ENCODE measurements around the gene ITGA7.

ITGA7 gene

DNA sequence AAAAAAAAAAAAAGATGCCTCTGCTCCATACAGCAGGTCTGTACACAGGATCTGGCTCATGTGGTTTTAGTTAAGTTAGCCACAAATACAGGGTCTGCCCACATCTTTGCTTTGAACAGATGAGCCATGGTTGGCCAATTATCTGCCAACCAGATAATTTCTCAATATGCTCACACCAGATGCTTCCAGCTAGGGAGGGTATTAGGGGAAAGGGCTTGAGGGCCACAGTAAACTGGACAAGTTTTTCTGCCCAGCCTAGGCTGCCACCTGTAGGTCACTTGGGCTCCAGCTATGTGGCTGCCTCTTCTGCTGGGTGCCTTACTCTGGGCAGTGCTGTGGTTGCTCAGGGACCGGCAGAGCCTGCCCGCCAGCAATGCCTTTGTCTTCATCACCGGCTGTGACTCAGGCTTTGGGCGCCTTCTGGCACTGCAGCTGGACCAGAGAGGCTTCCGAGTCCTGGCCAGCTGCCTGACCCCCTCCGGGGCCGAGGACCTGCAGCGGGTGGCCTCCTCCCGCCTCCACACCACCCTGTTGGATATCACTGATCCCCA lies 13.3 kb upstream of the ITGA7 start:
- H3F3A ChIP-seq (ENCODE audit: control insufficient read depth, insufficient read depth) = peaks cover 6% of the 10 kb centered on the region; the same call in 1 of the 2 replicates
- H3K4me1 ChIP-seq (ENCODE audit: control insufficient read depth, low read length) = peaks cover 28% of the 10 kb centered on the region
- no peak overlapping the region for H3K4me3 ChIP-seq (ENCODE audit: low read length)
- no peak overlapping the region for H3K27ac ChIP-seq (ENCODE audit: low read depth, low read length)
- no peak for TF ChIP-seq EZH2phosphoT487 (IDR thresholded peaks at IDR 0.05; ENCODE audit: borderline replicate concordance, low read length)
- TF ChIP-seq, protein P1, sequence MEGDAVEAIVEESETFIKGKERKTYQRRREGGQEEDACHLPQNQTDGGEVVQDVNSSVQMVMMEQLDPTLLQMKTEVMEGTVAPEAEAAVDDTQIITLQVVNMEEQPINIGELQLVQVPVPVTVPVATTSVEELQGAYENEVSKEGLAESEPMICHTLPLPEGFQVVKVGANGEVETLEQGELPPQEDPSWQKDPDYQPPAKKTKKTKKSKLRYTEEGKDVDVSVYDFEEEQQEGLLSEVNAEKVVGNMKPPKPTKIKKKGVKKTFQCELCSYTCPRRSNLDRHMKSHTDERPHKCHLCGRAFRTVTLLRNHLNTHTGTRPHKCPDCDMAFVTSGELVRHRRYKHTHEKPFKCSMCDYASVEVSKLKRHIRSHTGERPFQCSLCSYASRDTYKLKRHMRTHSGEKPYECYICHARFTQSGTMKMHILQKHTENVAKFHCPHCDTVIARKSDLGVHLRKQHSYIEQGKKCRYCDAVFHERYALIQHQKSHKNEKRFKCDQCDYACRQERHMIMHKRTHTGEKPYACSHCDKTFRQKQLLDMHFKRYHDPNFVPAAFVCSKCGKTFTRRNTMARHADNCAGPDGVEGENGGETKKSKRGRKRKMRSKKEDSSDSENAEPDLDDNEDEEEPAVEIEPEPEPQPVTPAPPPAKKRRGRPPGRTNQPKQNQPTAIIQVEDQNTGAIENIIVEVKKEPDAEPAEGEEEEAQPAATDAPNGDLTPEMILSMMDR (IDR thresholded peaks at IDR 0.05; ENCODE audit: low read depth, low read length, poor library complexity, severe bottlenecking) = peak; percentile 24
- peaks cover 36% of the 10 kb centered on the region for H3K36me3 ChIP-seq (ENCODE audit: control insufficient read depth, low read length)
- H3K9me2 ChIP-seq (replicated peaks; ENCODE audit: control insufficient read depth, low read length) = no peaks in the 10 kb centered on the region
- no peaks in the 10 kb centered on the region for H3K27me3 ChIP-seq (ENCODE audit: control insufficient read depth, low read length)
- peaks cover 19% of the 10 kb centered on the region for H3K79me2 ChIP-seq (ENCODE audit: control insufficient read depth, low read length)
- H3K9me3 ChIP-seq (ENCODE audit: control insufficient read depth, insufficient read depth, low read length) = no peaks in the 10 kb centered on the region
- H4K20me1 ChIP-seq (ENCODE audit: control insufficient read depth, insufficient read depth, low read depth, low read length) = no peaks in the 10 kb centered on the region
- no peak overlapping the region for H3K4me2 ChIP-seq (ENCODE audit: low read length)

DNA sequence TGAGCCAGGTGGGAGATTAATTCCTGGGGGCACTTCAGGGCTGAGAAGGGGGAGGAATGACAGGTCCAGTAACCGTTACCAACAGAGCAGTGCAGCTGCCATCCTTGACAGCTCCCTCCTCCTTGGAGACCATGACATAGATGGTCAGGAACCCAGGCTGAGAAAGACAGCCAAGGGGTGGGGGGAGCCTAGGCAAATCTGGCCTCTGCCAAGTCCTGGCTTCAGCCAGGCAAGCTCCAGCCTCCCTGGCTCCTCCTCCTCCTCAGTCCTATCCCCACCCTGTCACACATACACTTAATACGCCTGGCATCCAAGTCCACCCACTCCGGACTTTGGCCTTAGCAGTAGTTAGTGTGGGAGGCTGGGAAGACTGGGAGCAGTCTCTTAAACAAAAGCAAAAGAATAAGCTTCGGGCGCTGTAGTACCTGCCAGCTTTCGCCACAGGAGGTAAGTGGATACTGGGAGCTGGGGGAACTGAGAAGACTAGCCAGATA lies 12.4 kb upstream of the ITGA7 start, which contains the start of gene RDH5:
Gene RDH5 (plus strand): TSS at position 323 of the 494 bp plus-strand sequence. CDS start 792 bp downstream, outside the sequence.
- TF ChIP-seq, protein P1 (IDR thresholded peaks at IDR 0.05; ENCODE audit: low read depth, low read length, poor library complexity, severe bottlenecking) = no peak
- TF ChIP-seq EZH2phosphoT487 (IDR thresholded peaks at IDR 0.05; ENCODE audit: borderline replicate concordance, low read length) = no peak
- peaks cover 32% of the 10 kb centered on the region for H3K36me3 ChIP-seq (ENCODE audit: control insufficient read depth, low read length)
- H3F3A ChIP-seq (ENCODE audit: control insufficient read depth, insufficient read depth) = peaks cover 4% of the 10 kb centered on the region; the same call in 1 of the 2 replicates
- H3K4me2 ChIP-seq (ENCODE audit: low read length) = no peak within 1 kb of the TSS
- H3K9me3 ChIP-seq (ENCODE audit: control insufficient read depth, insufficient read depth, low read length) = no peaks in the 10 kb centered on the region
- H3K9me2 ChIP-seq (replicated peaks; ENCODE audit: control insufficient read depth, low read length) = no peaks in the 10 kb centered on the region
- no peaks in the 10 kb centered on the region for H4K20me1 ChIP-seq (ENCODE audit: control insufficient read depth, insufficient read depth, low read depth, low read length)
- peaks cover 35% of the 10 kb centered on the region for H3K4me1 ChIP-seq (ENCODE audit: control insufficient read depth, low read length)
- peaks cover 19% of the 10 kb centered on the region for H3K79me2 ChIP-seq (ENCODE audit: control insufficient read depth, low read length)
- H3K27ac ChIP-seq (ENCODE audit: low read depth, low read length) = no peak within 1 kb of the TSS
- no peaks in the 10 kb centered on the region for H3K27me3 ChIP-seq (ENCODE audit: control insufficient read depth, low read length)
- H3K4me3 ChIP-seq (ENCODE audit: low read length) = no peak within 1 kb of the TSS

DNA sequence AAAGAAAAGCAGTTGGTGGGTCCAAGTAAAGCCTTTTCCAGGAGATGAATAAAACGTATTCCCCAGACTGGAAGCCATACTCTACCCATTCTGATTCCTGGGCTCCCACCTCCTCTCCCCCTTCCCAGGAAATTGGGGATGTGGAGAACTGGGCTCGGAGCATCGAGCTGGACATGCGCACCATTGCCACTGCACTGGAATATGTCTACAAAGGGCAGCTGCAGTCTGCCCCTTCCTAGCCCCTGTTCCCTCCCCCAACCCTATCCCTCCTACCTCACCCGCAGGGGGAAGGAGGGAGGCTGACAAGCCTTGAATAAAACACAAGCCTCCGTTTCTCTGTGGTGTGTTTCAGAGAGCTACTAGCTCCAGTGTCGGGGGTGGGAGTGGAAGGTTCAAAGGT lies 11.7 kb upstream of the ITGA7 start:
- no peak overlapping the region for H3K4me2 ChIP-seq (ENCODE audit: low read length)
- H3K4me3 ChIP-seq (ENCODE audit: low read length) = no peak overlapping the region

More for the DNA sequence above, 11.7 kb upstream of the ITGA7 start:
- Histone ChIP-seq H3K79me2 (ENCODE audit: control insufficient read depth, low read length) (peaks cover 19% of the 10 kb centered on the region), H4K20me1 (ENCODE audit: control insufficient read depth, insufficient read depth, low read depth, low read length) (no peaks in the 10 kb centered on the region), H3K27me3 (ENCODE audit: control insufficient read depth, low read length) (no peaks in the 10 kb centered on the region), H3F3A (ENCODE audit: control insufficient read depth, insufficient read depth) (peaks cover 3% of the 10 kb centered on the region; the same call in 1 of the 2 replicates), H3K9me2 (replicated peaks; ENCODE audit: control insufficient read depth, low read length) (no peaks in the 10 kb centered on the region), H3K9me3 (ENCODE audit: control insufficient read depth, insufficient read depth, low read length) (no peaks in the 10 kb centered on the region), H3K36me3 (ENCODE audit: control insufficient read depth, low read length) (peaks cover 24% of the 10 kb centered on the region), H3K4me1 (ENCODE audit: control insufficient read depth, low read length) (peaks cover 30% of the 10 kb centered on the region), H3K27ac (ENCODE audit: low read depth, low read length) (no peak overlapping the region)
- no peak for TF ChIP-seq EZH2phosphoT487 (IDR thresholded peaks at IDR 0.05; ENCODE audit: borderline replicate concordance, low read length)
- TF ChIP-seq, protein P1 (IDR thresholded peaks at IDR 0.05; ENCODE audit: low read depth, low read length, poor library complexity, severe bottlenecking) = no peak
